OCI-LY1 (cell line): ENCODE results near the gene C5orf52.

Source experiments
- H2AFZ ChIP-seq: fragments of 200-600 bp; sonication (generic), shearing (Covaris generic); 2 replicates; pipeline ENCODE4 v1.6.0; 2014; ENCODE audit warnings: antibody characterized with exemption, mild to moderate bottlenecking, low read length
- H3F3A ChIP-seq: fragments of 200-600 bp; sonication (generic), shearing (Covaris generic); 2 replicates; pipeline ENCODE4 v1.6.0; 2014; ENCODE audit warnings: mild to moderate bottlenecking, antibody characterized with exemption, low read length, moderate library complexity; ENCODE audit not compliant: insufficient read depth
- H3K27ac ChIP-seq: fragments of 200-600 bp; sonication (generic); 2 replicates; pipeline ENCODE4 v1.5.1; 2014; ENCODE audit warnings: low read length, mixed run types, mild to moderate bottlenecking, low read depth; ENCODE audit not compliant: poor library complexity, severe bottlenecking
- H3K27me3 ChIP-seq: fragments of 200-600 bp; sonication (generic); 2 replicates; pipeline ENCODE4 v1.6.0; 2014; ENCODE audit warnings: antibody characterized with exemption, mild to moderate bottlenecking, low read length, moderate library complexity; ENCODE audit not compliant: insufficient read depth
- H3K36me3 ChIP-seq: fragments of 200-600 bp; sonication (generic); 2 replicates; pipeline ENCODE4 v1.6.1; 2014; ENCODE audit warnings: mild to moderate bottlenecking, antibody characterized with exemption, low read length, moderate library complexity, mixed read lengths; ENCODE audit not compliant: insufficient read depth
- H3K4me1 ChIP-seq: fragments of 200-600 bp; sonication (generic); 2 replicates; pipeline ENCODE4 v1.5.1; 2014; ENCODE audit warnings: mild to moderate bottlenecking, low read length, moderate library complexity; ENCODE audit not compliant: insufficient read depth, severe bottlenecking
- H3K4me2 ChIP-seq: fragments of 200-600 bp; sonication (generic), shearing (Covaris generic); 2 replicates; pipeline ENCODE4 v1.6.1; 2014; ENCODE audit warnings: low read length
- H3K4me3 ChIP-seq: fragments of 200-600 bp; sonication (generic); 2 replicates; pipeline ENCODE4 v1.5.1; 2014; ENCODE audit warnings: low read length, low read depth, mild to moderate bottlenecking, mixed read lengths; ENCODE audit not compliant: poor library complexity, severe bottlenecking
- H3K79me2 ChIP-seq: fragments of 200-600 bp; shearing (Covaris generic); 2 replicates; pipeline ENCODE4 v1.6.1; 2016; ENCODE audit warnings: mixed run types, low read length, mixed read lengths; ENCODE audit not compliant: insufficient read depth
- H3K9ac ChIP-seq: fragments of 200-600 bp; sonication (generic), shearing (Covaris generic); 2 replicates; pipeline ENCODE4 v1.6.1; 2014; ENCODE audit warnings: mild to moderate bottlenecking, low read length, mixed read lengths
- H3K9me2 ChIP-seq: fragments of 200-600 bp; sonication (generic), shearing (Covaris generic); 2 replicates; pipeline ENCODE4 v1.6.1; 2014; ENCODE audit warnings: low read depth, mild to moderate bottlenecking, low read length, mixed read lengths
- H3K9me3 ChIP-seq: fragments of 200-600 bp; shearing (Covaris generic); 2 replicates; pipeline ENCODE4 v1.6.1; 2014; ENCODE audit warnings: low read length, mixed read lengths
- H4K20me1 ChIP-seq: fragments of 200-600 bp; sonication (generic), shearing (Covaris generic); 2 replicates; pipeline ENCODE4 v1.6.0; 2016; ENCODE audit warnings: mild to moderate bottlenecking, low read length; ENCODE audit not compliant: insufficient read depth
- CTCF ChIP-seq: fragments of 200-600 bp; sonication (generic), shearing (Covaris generic); IDR thresholded peaks from 2 replicates; pipeline ENCODE4 v1.5.1; 2017; ENCODE audit warnings: mild to moderate bottlenecking, antibody characterized with exemption, low read length, moderate library complexity, mixed read lengths
- EZH2 ChIP-seq: fragments of 200-600 bp; sonication (generic), shearing (Covaris generic); IDR thresholded peaks from 2 replicates; pipeline ENCODE4 v1.8.0; 2017; ENCODE audit warnings: borderline replicate concordance, mixed run types, mild to moderate bottlenecking, antibody characterized with exemption, low read length, moderate library complexity, mixed read lengths

Gene C5orf52

GRCh38 chr5:157703736-157704135, 32.4 kb downstream of the C5orf52 start:
- no peaks in the 10 kb centered on the region for H4K20me1 ChIP-seq
- no peaks in the 10 kb centered on the region for H3K4me1 ChIP-seq
- no peaks in the 10 kb centered on the region for H3K27me3 ChIP-seq
- no peak overlapping the region for H3K27ac ChIP-seq
- H3K4me3 ChIP-seq = no peak overlapping the region
- no peaks in the 10 kb centered on the region for H3K79me2 ChIP-seq
- H2AFZ ChIP-seq = no peak overlapping the region
- no peak overlapping the region for H3K9ac ChIP-seq
- TF ChIP-seq CTCF (no peak), EZH2 (no peak)
- H3K9me2 ChIP-seq = no peaks in the 10 kb centered on the region
- H3F3A ChIP-seq = no peaks in the 10 kb centered on the region
- no peaks in the 10 kb centered on the region; the same call in 1 of the 2 replicates for H3K36me3 ChIP-seq
- H3K9me3 ChIP-seq = peaks cover 4% of the 10 kb centered on the region
- no peak overlapping the region for H3K4me2 ChIP-seq

GRCh38 chr5:157708866-157709265, 37.5 kb downstream of the C5orf52 start:
- Histone ChIP-seq H3K4me2 (no peak overlapping the region), H3K36me3 (no peaks in the 10 kb centered on the region), H4K20me1 (no peaks in the 10 kb centered on the region), H3K27ac (no peak overlapping the region), H2AFZ (no peak overlapping the region), H3F3A (no peaks in the 10 kb centered on the region), H3K9ac (no peak overlapping the region), H3K79me2 (no peaks in the 10 kb centered on the region), H3K27me3 (no peaks in the 10 kb centered on the region), H3K9me3 (no peaks in the 10 kb centered on the region), H3K9me2 (no peaks in the 10 kb centered on the region), H3K4me1 (no peaks in the 10 kb centered on the region), H3K4me3 (no peak overlapping the region)
- TF ChIP-seq CTCF = no peak
- no peak for TF ChIP-seq EZH2

GRCh38 chr5:157709346-157709745, 38.0 kb downstream of the C5orf52 start:
- TF ChIP-seq CTCF (no peak), EZH2 (no peak)
- Histone ChIP-seq H3K27me3 (no peaks in the 10 kb centered on the region), H3K9ac (no peak overlapping the region), H2AFZ (no peak overlapping the region), H4K20me1 (no peaks in the 10 kb centered on the region), H3K4me1 (no peaks in the 10 kb centered on the region), H3K9me3 (no peaks in the 10 kb centered on the region), H3F3A (no peaks in the 10 kb centered on the region), H3K79me2 (no peaks in the 10 kb centered on the region), H3K36me3 (no peaks in the 10 kb centered on the region), H3K9me2 (no peaks in the 10 kb centered on the region), H3K4me3 (no peak overlapping the region), H3K4me2 (no peak overlapping the region), H3K27ac (no peak overlapping the region)
